Lung microvascular endothelial cell (primary cell): ENCODE results near the gene CGREF1. TPM values are rescaled to one million over a fixed set of nuclear protein-coding genes. Genes with fewer than 3 reads are reported as not detected.
A peak's percentile ranks its signal among the peaks of the same experiment; 100 is the strongest.
"Not testable (repeated sequence)": the region's sequence is repeated elsewhere in the genome, so short reads cannot be mapped to it uniquely, and the experiment has no call there.

Experiments
- DNase-seq, 2 donors: peaks; one replicate each; pipeline versions ENCODE4 v3.0.0 to v3.0.0-alpha.2; 2010; ENCODE audit warnings: low read depth in 2 of 2
- total RNA-seq: library from RNA; depleted of rRNA; stranded (reverse); fragments of >200 nt; gene quantifications from 2 replicates; pipeline ENCODE4 v1.2.1, GENCODE V29; 2014

The CGREF1 gene
- total RNA-seq, 1 donor from 2014 or later, result 2.0 TPM

DNA sequence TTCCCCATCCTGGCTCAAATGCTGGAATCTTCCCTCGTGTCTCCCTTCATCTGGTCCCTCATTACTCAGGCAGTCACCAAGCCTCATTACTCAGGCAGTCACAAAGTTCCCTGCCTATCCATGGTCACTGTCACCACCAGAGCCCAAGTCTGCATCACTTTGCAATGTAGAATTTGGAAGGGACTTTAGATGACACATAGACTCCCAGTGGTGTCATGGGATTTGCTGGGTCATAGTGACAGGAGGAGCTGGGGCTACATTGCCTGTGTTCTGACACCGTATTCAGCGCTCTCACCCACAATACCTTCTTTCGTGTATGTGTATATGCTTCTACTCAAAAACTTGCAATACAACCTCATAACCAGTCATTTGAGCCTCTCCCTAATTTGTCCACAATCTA is 42.6 kb downstream of the CGREF1 start:
- no peak for DNase-seq

DNA sequence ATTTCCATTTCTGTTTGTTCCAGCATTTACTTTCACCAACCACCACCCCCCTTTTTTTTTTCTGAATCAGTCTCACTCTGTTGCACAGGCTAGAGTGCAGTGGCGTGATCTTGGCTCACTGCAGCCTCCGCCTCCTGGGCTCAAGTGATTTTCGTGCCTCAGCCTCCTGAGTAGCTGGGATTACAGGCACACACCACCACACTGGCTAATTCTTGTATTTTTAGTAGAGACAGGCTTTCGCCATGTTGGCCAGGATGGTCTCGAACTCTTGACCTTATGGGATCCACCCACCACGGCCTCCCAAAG is 43.4 kb downstream of the CGREF1 start:
- DNase-seq, result not testable (repeated sequence)

DNA sequence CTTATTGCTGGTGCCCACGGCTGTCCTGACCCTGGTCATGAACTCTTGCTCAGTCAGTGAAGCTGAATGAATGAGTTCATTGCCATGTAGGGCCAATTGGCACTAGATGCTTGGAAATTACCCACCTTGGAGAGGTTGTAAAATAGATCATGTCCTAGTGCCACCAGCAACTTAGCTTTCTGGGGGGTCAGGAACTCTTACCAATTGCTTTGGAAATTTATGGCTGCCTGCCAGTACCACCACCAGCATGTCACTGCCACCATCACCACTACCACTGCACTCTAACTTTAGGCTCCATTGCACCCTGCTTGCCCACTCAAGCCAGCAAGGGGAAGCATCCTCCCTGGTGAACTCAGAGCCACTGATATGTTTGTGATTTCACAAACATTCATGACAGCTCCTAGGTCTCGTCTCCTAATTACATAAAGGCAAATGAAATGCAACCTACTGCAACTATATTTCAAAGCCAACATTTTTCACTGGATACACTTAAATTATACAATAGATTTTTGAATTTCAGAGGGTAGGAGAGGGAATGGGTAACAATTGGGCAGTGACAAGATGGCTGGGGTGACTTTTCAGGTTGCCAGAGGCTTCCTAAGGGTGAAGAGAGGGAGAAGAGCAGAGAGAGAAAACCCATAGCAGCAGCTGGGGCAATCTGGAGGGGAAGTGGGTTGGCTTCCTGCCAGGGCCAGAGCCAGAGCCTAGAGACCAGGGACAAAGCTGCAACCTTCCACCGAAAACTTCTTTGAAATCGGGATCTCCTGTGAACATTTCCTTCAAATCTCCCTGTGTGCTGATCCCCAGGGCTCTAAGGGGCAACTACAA is 44.0 kb downstream of the CGREF1 start:
- DNase-seq, result peak; percentile 47 to 63

- no peak for DNase-seq
Measured at GRCh38 chr2:27073782-27074181, 45.1 kb downstream of the CGREF1 start.

GRCh38 chr2:27072920-27073319 is 46.0 kb downstream of the CGREF1 start:
- no peak for DNase-seq

GRCh38 chr2:27071990-27072830 is 46.7 kb downstream of the CGREF1 start:
- peak in 1 of 2 donors; percentile 48 for DNase-seq

- peak; percentile 94 to 95 for DNase-seq
Measured at GRCh38 chr2:27071277-27071989, 47.5 kb downstream of the CGREF1 start, which contains the start of gene OST4. Gene OST4 (minus strand): TSS chr2:27071654.

GRCh38 chr2:27070653-27071276 is 48.2 kb downstream of the CGREF1 start:
- DNase-seq, result no peak

DNA sequence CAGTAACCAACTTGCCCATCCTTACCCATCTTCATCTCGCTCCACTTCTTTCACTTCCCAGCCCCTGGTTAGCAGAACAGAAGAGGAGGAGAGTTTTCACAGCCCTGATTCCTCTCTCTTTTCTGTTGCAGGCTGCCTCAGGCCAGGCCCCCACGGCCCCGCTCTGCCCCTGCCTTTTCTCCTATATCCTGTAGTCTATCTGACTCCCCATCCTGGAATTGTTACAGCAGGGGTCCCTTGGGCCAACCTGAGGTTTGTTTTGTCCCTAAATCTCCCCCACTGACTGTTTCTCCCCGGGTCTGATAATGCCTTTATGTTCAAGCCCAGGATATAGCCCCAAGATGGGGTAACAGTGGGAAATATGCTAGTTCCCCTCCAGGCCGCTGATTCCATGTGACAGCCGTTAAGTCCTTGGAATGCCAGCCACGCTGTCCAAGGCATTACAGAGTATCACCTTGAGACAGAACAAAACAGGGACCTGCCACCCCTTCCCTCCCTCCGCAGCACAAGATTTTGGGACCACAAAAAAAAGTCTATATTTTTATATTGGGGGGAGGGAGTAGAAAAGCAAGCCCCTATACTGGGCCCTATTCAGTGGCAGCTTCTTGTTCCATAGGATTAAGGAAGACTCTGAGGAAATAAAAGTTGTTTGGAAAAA is 48.8 kb downstream of the CGREF1 start:
- no peak for DNase-seq

GRCh38 chr2:27069436-27069835 is 49.5 kb downstream of the CGREF1 start:
- DNase-seq, result no peak

- DNase-seq, result no peak
Measured at GRCh38 chr2:27067385-27067784, 51.5 kb downstream of the CGREF1 start.

- DNase-seq, result no peak
Measured at GRCh38 chr2:27065128-27065527, 53.8 kb downstream of the CGREF1 start.

- DNase-seq, result no peak
Measured at GRCh38 chr2:27060323-27060722, 58.6 kb downstream of the CGREF1 start.

DNA sequence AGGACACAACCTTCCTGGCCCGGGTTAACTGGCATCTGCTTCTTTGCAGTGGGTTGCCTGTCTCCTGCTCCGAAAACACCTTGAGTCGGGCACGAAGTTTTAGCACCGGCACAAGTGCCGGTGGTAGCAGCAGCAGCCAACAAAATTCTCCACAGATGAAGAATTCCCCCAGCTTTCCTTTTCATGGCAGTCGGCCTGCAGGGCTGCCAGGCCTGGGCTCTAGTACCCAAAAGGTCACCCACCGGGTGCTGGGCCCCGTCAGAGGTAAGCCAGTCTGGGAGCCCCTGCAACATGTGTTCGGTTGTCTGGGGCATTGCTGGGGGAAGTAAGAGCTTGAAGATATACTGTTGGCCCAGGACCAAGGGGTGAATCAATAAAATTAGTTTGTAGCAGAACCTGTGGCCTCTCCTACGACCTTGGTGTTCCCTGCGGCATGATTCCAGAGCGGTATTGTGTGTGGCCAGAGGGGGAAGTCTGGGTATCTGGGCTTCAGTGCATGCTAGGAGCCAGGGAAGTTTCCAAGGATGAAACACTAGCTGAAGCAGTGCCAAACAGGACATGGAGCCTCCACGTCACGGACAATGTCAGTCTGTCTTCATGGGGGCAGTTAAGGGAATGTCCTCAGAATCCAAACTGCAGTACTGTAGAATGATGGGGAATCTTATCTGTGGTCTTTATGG is 59.6 kb downstream of the CGREF1 start:
- DNase-seq, result peak; percentile 23 to 52

GRCh38 chr2:27058210-27058609 is 60.7 kb downstream of the CGREF1 start:
- DNase-seq, result no peak

DNA sequence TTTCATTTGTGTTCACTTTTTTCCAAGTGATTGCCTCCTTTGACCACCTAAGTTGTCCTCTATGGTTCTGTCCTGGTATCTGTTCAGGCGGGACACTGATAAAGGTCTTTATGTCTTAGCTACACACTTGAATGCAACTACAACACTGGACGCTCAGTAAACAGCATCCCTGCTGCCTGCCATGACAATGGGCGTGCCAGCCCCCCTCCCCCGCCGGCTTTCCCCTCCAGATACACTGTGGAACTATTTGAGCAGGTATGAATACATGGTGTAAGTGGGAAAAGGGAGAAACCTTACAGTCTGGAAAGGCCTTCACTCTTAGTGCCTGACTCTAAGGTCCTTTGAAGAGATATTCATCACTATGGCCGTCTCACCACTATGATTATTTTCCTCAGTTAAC is 61.7 kb downstream of the CGREF1 start:
- no peak for DNase-seq

DNA sequence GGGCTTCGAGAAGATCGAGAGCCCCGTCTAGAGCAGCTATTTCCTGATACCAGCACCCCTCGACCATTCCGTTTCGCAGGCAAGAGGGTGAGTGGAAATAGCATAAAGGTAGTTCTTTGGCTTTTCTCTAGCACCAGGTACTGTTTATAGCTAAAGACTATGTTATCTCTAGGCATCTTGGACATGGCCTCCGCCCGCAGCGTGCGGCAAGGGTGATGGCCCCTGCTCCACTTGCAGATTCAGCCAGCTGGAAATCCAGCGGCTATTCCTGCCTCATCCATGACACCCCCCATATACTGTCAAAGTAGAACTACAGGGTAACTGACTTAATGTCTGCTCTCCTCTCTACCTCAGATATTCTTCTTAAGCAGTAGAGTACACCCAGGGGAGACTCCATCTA is 64.2 kb downstream of the CGREF1 start:
- no peak for DNase-seq

GRCh38 chr2:27053776-27054175 is 65.2 kb downstream of the CGREF1 start:
- no peak for DNase-seq

GRCh38 chr2:27053321-27053720 is 65.6 kb downstream of the CGREF1 start:
- no peak for DNase-seq

GRCh38 chr2:27051902-27052645 is 66.9 kb downstream of the CGREF1 start:
- DNase-seq, result peak in 1 of 2 donors; percentile 20
